HEK293 (cell line): Measurements from ENCODE around the gene NOP56.

Experiments
- CTCF ChIA-PET: fragments of 350-600 bp; formaldehyde crosslinking; extraction: SDS; loops from one replicate; lab custom pipeline; 2021; ENCODE audit warnings: antibody characterized with exemption; lab: Yijun Ruan, JAX
- POLR2A ChIA-PET: fragments of 300-600 bp; formaldehyde crosslinking; extraction: SDS; loops from one replicate; lab custom pipeline; 2020; ENCODE audit warnings: antibody characterized with exemption, inconsistent platforms; lab: Yijun Ruan, JAX
- H3K27ac ChIP-seq: fragments of 200-500 bp; sonication (Bioruptor generic); 2 replicates; pipeline ENCODE4 v1.5.1; 2014; ENCODE audit warnings: low read depth, low read length, control low read depth, inconsistent platforms; ENCODE audit errors: extremely low read depth
- H3K36me3 ChIP-seq, 2 experiments: fragments of 200-500 bp in 1 of 2; sonication (Bioruptor generic) in 1 of 2; 1 replicate in 1 of 2; 2 replicates in 1 of 2; pipeline ENCODE4 v1.5.1; 2014 to 2017; ENCODE audit warnings: inconsistent platforms in 2 of 2, low read length in 2 of 2; ENCODE audit not compliant: control insufficient read depth in 2 of 2, insufficient read depth in 1 of 2
- H3K4me1 ChIP-seq: fragments of 200-500 bp; sonication (Bioruptor generic); 2 replicates; pipeline ENCODE4 v1.5.1; 2014; ENCODE audit warnings: mild to moderate bottlenecking, low read length, inconsistent platforms; ENCODE audit not compliant: control insufficient read depth, insufficient read depth
- H3K4me3 ChIP-seq: 2 replicates; pipeline ENCODE4 v1.5.1; 2011; ENCODE audit warnings: low read depth, mild to moderate bottlenecking, control low read depth, low read length, moderate library complexity
- H3K9me3 ChIP-seq: fragments of 200-500 bp; sonication (Bioruptor generic); 2 replicates; pipeline ENCODE4 v1.5.1; 2014; ENCODE audit warnings: low read depth, low read length, inconsistent platforms; ENCODE audit not compliant: control insufficient read depth, insufficient read depth
- GFI1B ChIP-seq: fragments of 450-650 bp; formaldehyde crosslinking; IDR thresholded peaks from 2 replicates; pipeline ENCODE4 v1.5.1; 2016; ENCODE audit warnings: missing biosample characterization, missing genetic modification characterization
- KLF8 ChIP-seq: fragments of 450-650 bp; formaldehyde crosslinking; IDR thresholded peaks from 2 replicates; pipeline ENCODE4 v1.5.1; 2016; ENCODE audit warnings: missing biosample characterization, missing genetic modification characterization
- REPIN1 ChIP-seq: fragments of 450-650 bp; formaldehyde crosslinking; IDR thresholded peaks from 2 replicates; pipeline ENCODE4 v1.5.1; 2017; ENCODE audit warnings: missing biosample characterization, missing genetic modification characterization, low read depth
- SP7 ChIP-seq: fragments of 450-650 bp; formaldehyde crosslinking; IDR thresholded peaks from 2 replicates; pipeline ENCODE4 v1.5.1; 2016; ENCODE audit warnings: missing biosample characterization, missing genetic modification characterization
- ZNF112 ChIP-seq: fragments of 450-650 bp; formaldehyde crosslinking; IDR thresholded peaks from 2 replicates; pipeline ENCODE4 v1.5.0; 2017; ENCODE audit warnings: missing biosample characterization, missing genetic modification characterization
- ZNF239 ChIP-seq: fragments of 450-650 bp; formaldehyde crosslinking; IDR thresholded peaks from 2 replicates; pipeline ENCODE4 v1.5.1; 2016; ENCODE audit warnings: missing biosample characterization, missing genetic modification characterization
- ZNF24 ChIP-seq: fragments of 450-650 bp; formaldehyde crosslinking; IDR thresholded peaks from 2 replicates; pipeline ENCODE4 v1.5.1; 2016; ENCODE audit warnings: missing biosample characterization, missing genetic modification characterization
- ZNF521 ChIP-seq: fragments of 450-650 bp; formaldehyde crosslinking; IDR thresholded peaks from 2 replicates; pipeline ENCODE4 v1.5.1; 2017; ENCODE audit warnings: missing biosample characterization, mild to moderate bottlenecking, missing genetic modification characterization
- ZNF548 ChIP-seq: fragments of 450-650 bp; formaldehyde crosslinking; IDR thresholded peaks from 2 replicates; pipeline ENCODE4 v1.5.1; 2016; ENCODE audit warnings: missing biosample characterization, missing genetic modification characterization
- ZNF621 ChIP-seq: fragments of 450-650 bp; formaldehyde crosslinking; IDR thresholded peaks from 2 replicates; pipeline ENCODE4 v1.5.1; 2017; ENCODE audit warnings: missing biosample characterization, missing genetic modification characterization
- ZNF660 ChIP-seq: fragments of 450-650 bp; IDR thresholded peaks from 2 replicates; pipeline ENCODE4 v1.5.1; 2018; ENCODE audit warnings: missing biosample characterization, mild to moderate bottlenecking, missing genetic modification characterization
- ZNF664 ChIP-seq: fragments of 450-650 bp; formaldehyde crosslinking; IDR thresholded peaks from 2 replicates; pipeline ENCODE4 v1.5.1; 2016; ENCODE audit warnings: missing biosample characterization, missing genetic modification characterization
- ZNF785 ChIP-seq: fragments of 450-650 bp; formaldehyde crosslinking; IDR thresholded peaks from 2 replicates; pipeline ENCODE4 v1.5.1; 2016; ENCODE audit warnings: missing biosample characterization, missing genetic modification characterization
- ZNF791 ChIP-seq: fragments of 450-650 bp; formaldehyde crosslinking; IDR thresholded peaks from 2 replicates; pipeline ENCODE4 v1.5.1; 2016; ENCODE audit warnings: missing biosample characterization, missing genetic modification characterization
- ZSCAN30 ChIP-seq: fragments of 450-650 bp; IDR thresholded peaks from 2 replicates; pipeline ENCODE4 v1.5.1; 2018; ENCODE audit warnings: missing biosample characterization, mild to moderate bottlenecking, missing genetic modification characterization, moderate library complexity
- TF ChIP-seq, protein P1 (sequence below): fragments of 450-650 bp; formaldehyde crosslinking; IDR thresholded peaks from 2 replicates; pipeline ENCODE4 v1.5.1; 2016; ENCODE audit warnings: missing biosample characterization, missing genetic modification characterization
- TF ChIP-seq, protein P2 (sequence below): fragments of 450-650 bp; formaldehyde crosslinking; IDR thresholded peaks from 2 replicates; pipeline ENCODE4 v1.5.1; 2016; ENCODE audit warnings: missing biosample characterization, missing genetic modification characterization, low read depth
- TF ChIP-seq, protein P3 (sequence below): fragments of 450-650 bp; formaldehyde crosslinking; IDR thresholded peaks from 2 replicates; pipeline ENCODE4 v1.5.1; 2016; ENCODE audit warnings: missing biosample characterization, missing genetic modification characterization

NOP56 gene

DNA sequence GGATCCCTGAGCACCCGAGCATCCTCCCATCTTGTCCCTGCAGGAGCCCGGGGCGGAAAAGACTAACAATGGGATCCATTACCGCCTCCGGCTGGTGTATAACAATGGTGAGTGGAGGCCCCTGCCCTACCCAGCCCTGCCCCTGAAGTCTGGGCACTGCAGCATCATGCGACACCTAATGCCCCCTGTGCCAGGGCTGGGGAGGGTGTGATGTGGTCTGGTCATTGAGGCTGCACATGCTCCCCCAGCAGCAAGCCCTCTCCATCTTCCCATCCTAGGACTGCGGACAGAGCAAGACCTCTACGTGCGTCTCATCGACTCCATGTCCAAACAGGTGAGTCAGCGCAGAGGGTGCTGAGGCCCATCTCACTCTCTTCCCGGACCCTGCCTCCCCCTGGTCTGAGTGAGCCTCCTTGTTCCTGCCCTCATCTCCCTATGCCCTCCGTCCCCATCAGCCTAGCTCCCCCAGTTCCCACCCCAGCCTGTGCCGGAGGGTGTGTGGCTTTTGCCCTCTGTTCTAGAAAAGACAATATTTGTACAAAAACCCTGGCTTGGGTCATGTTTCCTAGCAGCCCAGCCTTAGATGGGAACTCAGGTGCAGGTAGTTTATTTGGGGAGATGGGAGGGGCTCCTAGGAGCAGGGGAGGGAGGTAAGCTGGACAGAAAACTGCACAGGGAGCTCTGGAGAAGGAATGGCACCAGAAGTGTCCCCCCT is 53.7 kb downstream of the NOP56 start:
- TF ChIP-seq ZNF660 (tag by site-specific recombination) (no peak), ZNF521 (tag by site-specific recombination) (no peak)
- no peaks in the 10 kb centered on the region for H3K9me3 ChIP-seq
- H3K4me1 ChIP-seq: peaks cover 4% of the 10 kb centered on the region; the same call in 1 of the 2 replicates
- no peak overlapping the region for H3K27ac ChIP-seq
- no peak overlapping the region for H3K4me3 ChIP-seq
- ChIA-PET POLR2A (no interaction called here), CTCF (interaction anchor here (0.6 kb wide), 2 partner anchors 38 to 450 kb away, joined by 3 read pairs; no protein-coding TSS in a partner anchor)
- peaks cover 0 to 13% of the 10 kb centered on the region in 2 experiments; a peak in 1 of 3 replicates for H3K36me3 ChIP-seq

DNA sequence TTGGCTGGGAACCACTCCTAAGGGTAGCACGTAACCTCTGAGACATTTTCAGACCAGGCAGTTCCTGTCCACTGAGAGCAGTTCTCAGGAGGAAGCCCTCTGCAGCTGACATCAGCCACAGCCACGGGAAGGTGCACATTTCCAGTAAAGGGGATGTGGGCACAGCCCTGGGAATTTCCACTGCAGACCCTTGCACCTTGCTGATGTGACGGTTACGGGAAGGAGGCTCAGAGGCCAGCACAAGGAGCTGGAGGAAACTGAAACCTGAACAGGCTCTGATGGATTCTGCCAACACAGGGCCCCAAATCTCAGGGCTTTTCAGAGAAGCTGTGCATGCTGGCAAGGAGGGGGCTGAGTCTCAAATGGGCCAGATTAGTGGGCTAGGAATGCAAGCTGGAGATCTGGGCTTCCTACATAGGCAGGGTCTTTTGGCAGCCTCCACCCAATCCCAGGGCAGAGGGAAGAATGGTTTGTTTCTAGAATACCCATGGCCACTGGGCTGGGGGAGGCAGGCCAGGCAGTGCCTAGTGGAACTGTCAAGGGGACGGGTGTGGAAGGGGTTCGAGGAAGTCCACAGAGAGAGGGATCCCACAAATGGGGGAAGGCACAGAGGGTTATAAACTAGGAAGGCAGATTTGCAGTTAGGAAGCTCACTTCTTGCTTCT is 54.4 kb downstream of the NOP56 start:
- Histone ChIP-seq H3K4me1 (peaks cover 4% of the 10 kb centered on the region; the same call in 1 of the 2 replicates), H3K27ac (no peak overlapping the region), H3K36me3 (peaks cover 0 to 13% of the 10 kb centered on the region in 2 experiments; a peak in 1 of 3 replicates), H3K9me3 (no peaks in the 10 kb centered on the region), H3K4me3 (no peak overlapping the region)
- TF ChIP-seq SP7 (tag by site-specific recombination): no peak
- TF ChIP-seq ZSCAN30 (tag by site-specific recombination): no peak
- TF ChIP-seq KLF8: no peak
- TF ChIP-seq ZNF548: no peak
- TF ChIP-seq, protein P1, sequence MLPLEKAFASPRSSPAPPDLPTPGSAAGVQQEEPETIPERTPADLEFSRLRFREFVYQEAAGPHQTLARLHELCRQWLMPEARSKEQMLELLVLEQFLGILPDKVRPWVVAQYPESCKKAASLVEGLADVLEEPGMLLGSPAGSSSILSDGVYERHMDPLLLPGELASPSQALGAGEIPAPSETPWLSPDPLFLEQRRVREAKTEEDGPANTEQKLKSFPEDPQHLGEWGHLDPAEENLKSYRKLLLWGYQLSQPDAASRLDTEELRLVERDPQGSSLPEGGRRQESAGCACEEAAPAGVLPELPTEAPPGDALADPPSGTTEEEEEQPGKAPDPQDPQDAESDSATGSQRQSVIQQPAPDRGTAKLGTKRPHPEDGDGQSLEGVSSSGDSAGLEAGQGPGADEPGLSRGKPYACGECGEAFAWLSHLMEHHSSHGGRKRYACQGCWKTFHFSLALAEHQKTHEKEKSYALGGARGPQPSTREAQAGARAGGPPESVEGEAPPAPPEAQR (tag by site-specific recombination): no peak
- no peak for TF ChIP-seq ZNF112 (tag by site-specific recombination)
- TF ChIP-seq ZNF621 (tag by site-specific recombination): no peak
- no peak for TF ChIP-seq ZNF664
- no peak for TF ChIP-seq ZNF239
- TF ChIP-seq ZNF24: no peak
- TF ChIP-seq, protein P2, sequence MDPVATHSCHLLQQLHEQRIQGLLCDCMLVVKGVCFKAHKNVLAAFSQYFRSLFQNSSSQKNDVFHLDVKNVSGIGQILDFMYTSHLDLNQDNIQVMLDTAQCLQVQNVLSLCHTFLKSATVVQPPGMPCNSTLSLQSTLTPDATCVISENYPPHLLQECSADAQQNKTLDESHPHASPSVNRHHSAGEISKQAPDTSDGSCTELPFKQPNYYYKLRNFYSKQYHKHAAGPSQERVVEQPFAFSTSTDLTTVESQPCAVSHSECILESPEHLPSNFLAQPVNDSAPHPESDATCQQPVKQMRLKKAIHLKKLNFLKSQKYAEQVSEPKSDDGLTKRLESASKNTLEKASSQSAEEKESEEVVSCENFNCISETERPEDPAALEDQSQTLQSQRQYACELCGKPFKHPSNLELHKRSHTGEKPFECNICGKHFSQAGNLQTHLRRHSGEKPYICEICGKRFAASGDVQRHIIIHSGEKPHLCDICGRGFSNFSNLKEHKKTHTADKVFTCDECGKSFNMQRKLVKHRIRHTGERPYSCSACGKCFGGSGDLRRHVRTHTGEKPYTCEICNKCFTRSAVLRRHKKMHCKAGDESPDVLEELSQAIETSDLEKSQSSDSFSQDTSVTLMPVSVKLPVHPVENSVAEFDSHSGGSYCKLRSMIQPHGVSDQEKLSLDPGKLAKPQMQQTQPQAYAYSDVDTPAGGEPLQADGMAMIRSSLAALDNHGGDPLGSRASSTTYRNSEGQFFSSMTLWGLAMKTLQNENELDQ: no peak
- TF ChIP-seq GFI1B (tag by site-specific recombination): no peak
- TF ChIP-seq ZNF791: no peak
- no peak for TF ChIP-seq ZNF785 (tag by site-specific recombination)
- TF ChIP-seq REPIN1 (tag by site-specific recombination): no peak
- TF ChIP-seq, protein P3, sequence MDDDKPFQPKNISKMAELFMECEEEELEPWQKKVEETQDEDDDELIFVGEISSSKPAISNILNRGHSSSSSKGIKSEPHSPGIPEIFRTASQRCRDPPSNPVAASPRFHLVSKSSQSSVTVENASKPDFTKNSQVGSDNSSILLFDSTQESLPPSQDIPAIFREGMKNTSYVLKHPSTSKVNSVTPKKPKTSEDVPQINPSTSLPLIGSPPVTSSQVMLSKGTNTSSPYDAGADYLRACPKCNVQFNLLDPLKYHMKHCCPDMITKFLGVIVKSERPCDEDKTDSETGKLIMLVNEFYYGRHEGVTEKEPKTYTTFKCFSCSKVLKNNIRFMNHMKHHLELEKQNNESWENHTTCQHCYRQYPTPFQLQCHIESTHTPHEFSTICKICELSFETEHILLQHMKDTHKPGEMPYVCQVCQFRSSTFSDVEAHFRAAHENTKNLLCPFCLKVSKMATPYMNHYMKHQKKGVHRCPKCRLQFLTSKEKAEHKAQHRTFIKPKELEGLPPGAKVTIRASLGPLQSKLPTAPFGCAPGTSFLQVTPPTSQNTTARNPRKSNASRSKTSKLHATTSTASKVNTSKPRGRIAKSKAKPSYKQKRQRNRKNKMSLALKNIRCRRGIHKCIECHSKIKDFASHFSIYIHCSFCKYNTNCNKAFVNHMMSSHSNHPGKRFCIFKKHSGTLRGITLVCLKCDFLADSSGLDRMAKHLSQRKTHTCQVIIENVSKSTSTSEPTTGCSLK (tag by site-specific recombination): no peak
- CTCF ChIA-PET: interaction anchor here (0.6 kb wide), 1 partner anchor 38 kb away, joined by 3 read pairs; no protein-coding TSS in a partner anchor
- POLR2A ChIA-PET: no interaction called here
